Keratinocyte (primary cell): Measurements from ENCODE around the gene CENPA. TPM values are rescaled to one million over a fixed set of nuclear protein-coding genes. Genes with fewer than 3 reads are reported as not detected.

Experiments used
- DNase-seq: peaks from one replicate; pipeline ENCODE4 v3.0.0-alpha.2; 2011; ENCODE audit warnings: low read depth, missing footprints, low spot score
- FAIRE-seq: peaks from 2 replicates; lab custom pipeline; 2011; peaks lifted over from hg19 to GRCh38; lab: Jason Lieb, UNC
- H2AFZ ChIP-seq: 2 replicates; pipeline ENCODE4 v1.6.0; 2012; ENCODE audit warnings: low read length, control low read depth, inconsistent platforms; ENCODE audit not compliant: control insufficient read depth
- H3K27ac ChIP-seq: 2 replicates; pipeline ENCODE4 v1.5.1; 2011; ENCODE audit warnings: low read length; ENCODE audit not compliant: control insufficient read depth, insufficient read depth
- H3K27me3 ChIP-seq: 3 replicates; pipeline ENCODE4 v1.6.0; 2011; ENCODE audit warnings: low read length; ENCODE audit not compliant: control insufficient read depth, insufficient read depth; ENCODE audit errors: extremely low read depth
- H3K36me3 ChIP-seq, 2 experiments: 2 replicates in 1 of 2; 3 replicates in 1 of 2; pipeline ENCODE4 v1.5.1; 2011; ENCODE audit warnings: low read length in 2 of 2, mild to moderate bottlenecking in 1 of 2; ENCODE audit not compliant: control insufficient read depth in 2 of 2, insufficient read depth in 2 of 2; ENCODE audit errors: extremely low read depth in 1 of 2
- H3K4me1 ChIP-seq: 3 replicates; pipeline ENCODE4 v1.5.1; 2011; ENCODE audit warnings: low read length; ENCODE audit not compliant: control insufficient read depth, insufficient read depth; ENCODE audit errors: extremely low read depth
- H3K4me2 ChIP-seq: 3 replicates; pipeline ENCODE4 v1.6.0; 2011; ENCODE audit warnings: low read depth, low read length; ENCODE audit not compliant: control insufficient read depth, insufficient read depth; ENCODE audit errors: extremely low read depth
- H3K4me3 ChIP-seq, 3 experiments: fragments of 200-600 bp in 1 of 3; sonication (generic) in 1 of 3; 2 replicates in 2 of 3; 3 replicates in 1 of 3; pipeline ENCODE4 v1.5.1; 2011 to 2016; ENCODE audit warnings: low read length in 3 of 3, mild to moderate bottlenecking in 3 of 3, control low read depth in 2 of 3, inconsistent platforms in 1 of 3, low read depth in 1 of 3, mixed read lengths in 1 of 3, mixed run types in 1 of 3, moderate library complexity in 1 of 3; ENCODE audit not compliant: control insufficient read depth in 2 of 3, insufficient read depth in 2 of 3; ENCODE audit errors: extremely low read depth in 1 of 3
- H3K79me2 ChIP-seq: 2 replicates; pipeline ENCODE4 v1.6.0; 2012; ENCODE audit warnings: low read length; ENCODE audit not compliant: control insufficient read depth, insufficient read depth
- H3K9ac ChIP-seq: 3 replicates; pipeline ENCODE4 v1.6.0; 2011; ENCODE audit warnings: low read length; ENCODE audit not compliant: control insufficient read depth, insufficient read depth; ENCODE audit errors: extremely low read depth
- H3K9me1 ChIP-seq: 3 replicates; pipeline ENCODE4 v1.6.0; 2011; ENCODE audit warnings: low read length; ENCODE audit not compliant: control insufficient read depth, insufficient read depth; ENCODE audit errors: extremely low read depth
- H3K9me3 ChIP-seq: 2 replicates; pipeline ENCODE4 v1.5.1; 2012; ENCODE audit warnings: low read depth, low read length; ENCODE audit not compliant: control insufficient read depth
- H4K20me1 ChIP-seq: 3 replicates; pipeline ENCODE4 v1.6.0; 2011; ENCODE audit warnings: low read length; ENCODE audit not compliant: control insufficient read depth, insufficient read depth; ENCODE audit errors: extremely low read depth
- CTCF ChIP-seq, 3 experiments: IDR thresholded peaks in 1 of 3; conservative IDR thresholded peaks in 1 of 3; optimal IDR thresholded peaks in 1 of 3; 2 replicates in 2 of 3; 3 replicates in 1 of 3; pipeline versions ENCODE3 to v1.5.1; 2011; ENCODE audit warnings: low read length in 3 of 3, mild to moderate bottlenecking in 3 of 3, moderate library complexity in 2 of 3, control low read depth in 1 of 3, inconsistent platforms in 1 of 3; ENCODE audit not compliant: insufficient read depth in 2 of 3; ENCODE audit errors: extremely low read depth in 1 of 3
- EZH2 ChIP-seq: IDR thresholded peaks from one replicate; pipeline ENCODE4 v1.6.1; 2012; ENCODE audit warnings: inconsistent platforms, mild to moderate bottlenecking, low read length, moderate library complexity
- dilution Hi-C: fragments of 300-500 bp; cut with MboI; formaldehyde crosslinking; loops from one replicate; pipeline ENCODE4 v1.7.0; 2020; ENCODE audit warnings: low sequenced_read_pairs; ENCODE audit not compliant: extremely low pct_ligation_motif_present
- polyA plus RNA-seq, 5 experiments: library from polyadenylated mRNA; depleted of rRNA in 3 of 5; stranded (reverse) in 3 of 5; stranded (forward) in 1 of 5; unstranded in 1 of 5; fragments of >200 nt; gene quantifications; 1 replicate in 1 of 5; 2 replicates in 3 of 5; 3 replicates in 1 of 5; pipeline versions ENCODE4 v1.2.1 to v1.2.3, GENCODE V29; 2011 to 2012; ENCODE audit warnings: missing spikeins in 2 of 5, low read depth in 1 of 5, low replicate concordance in 1 of 5

The CENPA gene
- polyA plus RNA-seq, 1 donor (not counting 4 experiments of a cell fraction or from before 2014, with no cell fraction given) = 12.4 TPM

- H4K20me1 ChIP-seq = no peaks in the 10 kb centered on the region
- no peak overlapping the region for H3K4me3 ChIP-seq
- no peaks in the 10 kb centered on the region for H3K27me3 ChIP-seq
- H3K79me2 ChIP-seq = no peaks in the 10 kb centered on the region
- H2AFZ ChIP-seq = no peak overlapping the region
- no peaks in the 10 kb centered on the region for H3K9me3 ChIP-seq
- TF ChIP-seq EZH2 = no peak
- TF ChIP-seq CTCF (optimal IDR thresholded peaks at IDR 0.05 in 1 of 3, IDR thresholded peaks at IDR 0.05 in 1 of 3, conservative IDR thresholded peaks at IDR 0.05 in 1 of 3; ENCODE audit: extremely low read depth in 1 of 3, insufficient read depth in 2 of 3, low read length in 3 of 3) = no peak
- FAIRE-seq = no peak
- peaks cover 19% of the 10 kb centered on the region for H3K4me1 ChIP-seq
- no peaks in the 10 kb centered on the region for H3K9me1 ChIP-seq
- no peak overlapping the region for H3K27ac ChIP-seq
- DNase-seq = no peak
- dilution Hi-C loops = no loop called here
- no peaks in the 10 kb centered on the region for H3K36me3 ChIP-seq
- H3K4me2 ChIP-seq = no peak overlapping the region
- no peak overlapping the region for H3K9ac ChIP-seq
Measured at GRCh38 chr2:26754972-26755670, 30.7 kb upstream of the CENPA start.

- Histone ChIP-seq H3K9me3 (no peaks in the 10 kb centered on the region), H3K27ac (no peak overlapping the region), H3K4me2 (no peak overlapping the region), H3K9me1 (no peaks in the 10 kb centered on the region), H3K4me3 (no peak overlapping the region), H3K79me2 (no peaks in the 10 kb centered on the region), H3K9ac (no peak overlapping the region), H3K36me3 (no peaks in the 10 kb centered on the region), H2AFZ (no peak overlapping the region), H4K20me1 (no peaks in the 10 kb centered on the region), H3K4me1 (peaks cover 19% of the 10 kb centered on the region), H3K27me3 (no peaks in the 10 kb centered on the region)
- no peak for TF ChIP-seq CTCF (optimal IDR thresholded peaks at IDR 0.05 in 1 of 3, IDR thresholded peaks at IDR 0.05 in 1 of 3, conservative IDR thresholded peaks at IDR 0.05 in 1 of 3; ENCODE audit: extremely low read depth in 1 of 3, insufficient read depth in 2 of 3, low read length in 3 of 3)
- no peak for TF ChIP-seq EZH2
- DNase-seq (no peak), FAIRE-seq (no peak)
- dilution Hi-C loops = no loop called here
Measured at GRCh38 chr2:26756337-26756736, 29.5 kb upstream of the CENPA start.
